HTERT RPE-1 (cell line): Measurements from ENCODE around the gene SLC44A1.

ENCODE experiments used
- in situ Hi-C: fragments of 300-500 bp; cut with MboI; formaldehyde crosslinking; loops from 4 replicates; pipeline ENCODE4 v1.14.3; 2020; ENCODE audit warnings: low sequenced_read_pairs

The SLC44A1 gene

DNA sequence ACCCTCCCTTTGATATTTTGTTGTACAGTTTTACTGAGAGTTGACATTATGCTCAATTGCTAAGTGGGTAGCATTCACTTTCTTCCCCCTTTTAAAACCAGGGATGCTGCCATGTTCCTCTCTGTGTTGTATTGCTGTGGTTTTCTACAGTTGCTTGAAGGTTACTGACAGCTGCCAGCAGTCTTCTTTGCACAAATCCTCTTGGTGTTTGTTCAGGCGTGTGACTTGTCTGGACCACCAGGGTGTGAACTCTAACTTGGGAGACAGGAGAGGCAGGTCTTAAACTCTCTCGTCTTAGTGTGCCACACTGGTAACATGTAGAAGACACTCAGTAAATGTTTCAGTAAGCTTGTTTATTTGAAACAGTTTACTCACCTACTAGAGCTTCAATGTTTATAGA, 25.1 kb downstream of the SLC44A1 start:
- in situ Hi-C loops, result no loop called here

DNA sequence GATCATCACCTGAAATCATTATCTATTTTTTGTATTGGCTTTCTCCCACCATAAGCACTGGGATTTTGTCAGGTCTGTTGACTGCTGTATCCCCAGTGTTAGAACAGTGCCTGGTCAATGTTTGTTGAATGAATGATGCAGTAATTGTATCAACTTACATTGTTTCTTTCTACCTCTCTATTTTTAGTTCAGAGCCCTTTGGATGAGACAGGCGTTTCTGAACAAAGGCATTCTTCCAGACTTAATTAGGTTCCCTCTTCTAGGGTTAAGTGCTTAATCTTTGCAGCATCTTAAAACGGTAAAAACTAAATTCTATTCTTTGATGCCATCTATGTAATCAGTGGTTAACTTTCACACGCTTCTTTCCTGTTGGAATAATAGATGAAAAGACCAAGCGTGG, 26.3 kb downstream of the SLC44A1 start:
- in situ Hi-C loops, result no loop called here

DNA sequence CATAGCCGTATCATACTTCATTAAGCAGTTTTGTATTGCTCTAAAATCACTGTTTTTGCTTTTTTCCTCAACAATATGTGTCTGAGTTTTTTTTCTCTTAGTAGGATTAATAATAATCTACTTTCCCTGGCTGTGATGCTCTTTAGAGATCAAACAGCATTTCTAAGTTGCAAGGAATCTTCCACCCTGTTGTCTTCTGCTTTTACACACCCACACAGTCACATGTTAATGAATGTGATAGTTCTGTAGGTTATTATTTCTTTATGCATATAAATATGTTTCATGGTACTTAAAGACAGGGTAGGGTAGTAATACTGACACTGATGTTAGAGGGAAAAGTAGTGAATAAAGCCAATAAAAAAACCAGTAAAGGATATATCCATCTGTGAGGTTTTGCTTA, 29.3 kb downstream of the SLC44A1 start:
- in situ Hi-C loops, result no loop called here

DNA sequence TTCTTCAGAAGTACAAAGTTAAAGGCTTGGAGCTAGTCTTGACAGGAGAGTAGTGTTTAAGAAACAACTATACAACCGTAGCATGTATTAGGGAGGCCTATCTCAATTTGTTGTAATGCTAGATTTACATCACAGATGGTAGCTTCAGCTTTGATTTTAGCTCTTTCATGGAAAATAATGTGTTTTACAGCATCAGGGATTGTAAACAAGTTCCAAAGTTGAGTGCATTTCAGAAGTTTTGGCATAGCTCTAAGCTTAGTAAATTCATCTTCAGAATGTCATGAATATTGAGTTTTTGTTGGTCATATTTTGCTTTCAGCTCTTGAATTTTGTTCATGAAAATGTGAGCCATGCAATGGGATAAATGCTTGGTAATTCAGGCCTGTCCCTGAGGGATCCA, 30.7 kb downstream of the SLC44A1 start:
- in situ Hi-C loops, result no loop called here

DNA sequence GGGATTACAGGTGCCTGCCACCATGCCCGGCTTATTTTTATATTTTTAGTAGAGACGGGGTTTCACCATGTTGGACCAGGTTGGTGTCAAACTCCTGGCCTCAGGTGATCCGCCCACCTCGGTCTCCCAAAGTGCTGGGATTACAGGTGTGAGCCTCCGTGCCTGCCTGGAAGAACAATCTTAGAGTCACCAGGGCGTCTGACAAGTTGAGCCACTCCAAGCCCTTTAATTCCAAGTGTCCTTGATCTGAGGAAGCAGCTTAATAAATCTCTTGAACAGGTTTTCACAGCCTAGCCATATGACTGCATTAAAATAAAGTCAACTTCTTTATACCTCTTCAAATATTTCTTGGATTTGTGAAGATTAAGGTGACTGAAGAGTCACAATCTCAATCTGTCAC, 31.5 kb downstream of the SLC44A1 start:
- in situ Hi-C loops, result no loop called here

DNA sequence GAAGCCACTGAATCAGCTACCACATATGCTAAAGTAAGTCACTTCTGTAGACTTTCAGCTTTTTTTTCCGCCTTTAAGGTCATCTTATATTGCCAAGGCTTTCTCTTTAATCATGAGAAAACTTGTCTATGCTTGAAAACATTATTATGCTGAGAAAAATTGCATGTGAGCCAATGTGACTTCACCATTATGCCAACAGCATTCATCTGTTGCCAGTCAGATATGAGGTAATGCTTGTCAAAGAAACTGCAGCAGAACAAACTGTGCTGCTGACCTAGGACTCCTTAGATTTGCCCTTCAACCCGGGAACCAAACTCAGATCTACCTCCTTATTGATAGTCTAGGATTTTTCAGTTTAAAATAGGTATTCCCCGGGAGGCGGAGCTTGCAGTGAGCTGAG, 34.3 kb downstream of the SLC44A1 start:
- in situ Hi-C loops, result no loop called here

DNA sequence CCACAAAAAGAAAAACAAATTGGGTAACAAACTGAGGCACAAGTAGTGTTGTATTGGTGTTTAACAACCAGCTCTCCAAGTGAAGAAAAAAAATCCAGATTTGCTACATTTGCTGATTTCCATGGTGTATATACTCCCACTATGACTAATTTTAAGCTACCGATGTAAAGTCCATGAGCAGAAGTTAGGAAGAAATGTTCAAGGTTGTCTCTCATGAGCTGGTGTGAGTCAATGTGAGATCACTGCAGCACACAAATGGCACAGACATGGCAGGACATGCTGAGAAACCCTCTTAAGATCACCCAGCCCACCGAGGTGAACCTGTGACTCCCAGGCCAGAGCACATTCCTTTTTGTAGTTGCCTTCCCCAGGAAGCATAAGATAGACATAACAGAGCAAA, 36.2 kb downstream of the SLC44A1 start:
- in situ Hi-C loops, result no loop called here

DNA sequence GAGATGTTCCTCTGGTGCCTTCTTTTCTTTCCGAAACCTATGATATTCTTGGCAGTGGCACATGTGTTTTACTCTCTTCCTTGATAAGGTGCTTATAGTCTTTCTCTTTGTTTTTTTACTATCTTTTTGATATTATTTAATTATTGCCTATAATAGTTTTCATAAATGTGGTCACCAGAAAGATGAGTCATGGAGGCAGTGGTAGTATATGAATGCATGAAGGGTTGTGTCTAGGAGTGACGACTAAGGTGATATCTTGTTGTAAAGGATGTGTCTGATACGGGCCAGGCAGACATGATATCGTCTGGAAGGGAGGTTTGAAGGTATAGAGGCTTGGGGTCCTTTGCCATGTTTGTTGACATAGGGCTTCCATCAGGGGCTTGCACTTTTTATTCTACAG, 36.8 kb downstream of the SLC44A1 start:
- in situ Hi-C loops, result no loop called here

DNA sequence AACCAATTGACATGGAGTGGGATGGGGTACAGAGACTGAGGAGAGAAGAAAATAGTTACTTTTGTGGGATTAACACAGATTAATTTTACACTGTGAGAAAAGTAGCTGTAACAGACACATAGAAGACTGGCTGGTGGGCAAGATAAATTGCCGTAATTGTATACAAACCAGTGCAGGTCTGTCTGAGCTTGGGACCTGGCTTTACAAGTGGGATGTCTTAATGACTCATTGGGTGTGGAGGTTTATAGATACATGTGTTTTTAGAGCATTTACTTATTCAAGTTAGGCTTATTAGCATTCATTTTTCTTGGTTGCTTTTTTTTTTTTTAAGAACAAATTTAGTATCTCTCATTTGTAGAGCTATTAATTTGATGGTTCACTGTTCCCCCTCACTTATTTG, 37.5 kb downstream of the SLC44A1 start:
- in situ Hi-C loops, result no loop called here

DNA sequence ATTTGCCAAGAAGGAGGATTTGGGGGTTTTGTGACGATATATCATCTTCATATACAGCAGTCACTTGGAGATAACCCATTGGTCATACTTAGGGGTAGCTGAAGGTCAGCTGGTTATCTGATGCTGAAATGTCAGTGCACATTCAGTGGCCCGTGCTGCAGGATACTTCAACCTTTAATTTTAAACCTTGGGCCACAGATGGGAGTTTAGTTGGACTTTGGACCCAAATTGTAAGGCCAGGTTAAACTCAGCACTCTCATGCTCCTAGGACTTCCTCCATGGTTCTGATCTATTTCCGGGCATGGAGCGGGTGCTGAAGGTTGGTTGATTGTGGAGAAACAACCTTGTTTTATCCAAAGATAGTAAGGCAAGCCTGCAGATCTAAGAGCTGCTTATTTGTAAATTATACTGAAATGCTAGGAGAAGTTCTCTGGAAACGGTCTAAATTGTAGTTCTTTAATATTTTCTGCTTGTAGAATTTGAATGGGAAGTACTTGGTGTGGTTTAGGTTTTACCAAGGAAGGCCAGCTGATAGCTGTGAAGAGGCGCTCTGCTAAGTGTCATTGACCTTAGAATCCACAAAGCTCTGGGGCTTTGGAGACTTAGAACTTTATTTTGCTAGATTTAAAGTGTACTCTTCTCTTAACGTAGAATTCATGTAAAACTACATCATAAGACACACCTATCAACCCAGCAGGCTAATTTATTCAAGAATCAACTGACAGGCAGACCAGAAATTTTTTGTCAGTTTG, 38.6 kb downstream of the SLC44A1 start:
- in situ Hi-C loops, result no loop called here

DNA sequence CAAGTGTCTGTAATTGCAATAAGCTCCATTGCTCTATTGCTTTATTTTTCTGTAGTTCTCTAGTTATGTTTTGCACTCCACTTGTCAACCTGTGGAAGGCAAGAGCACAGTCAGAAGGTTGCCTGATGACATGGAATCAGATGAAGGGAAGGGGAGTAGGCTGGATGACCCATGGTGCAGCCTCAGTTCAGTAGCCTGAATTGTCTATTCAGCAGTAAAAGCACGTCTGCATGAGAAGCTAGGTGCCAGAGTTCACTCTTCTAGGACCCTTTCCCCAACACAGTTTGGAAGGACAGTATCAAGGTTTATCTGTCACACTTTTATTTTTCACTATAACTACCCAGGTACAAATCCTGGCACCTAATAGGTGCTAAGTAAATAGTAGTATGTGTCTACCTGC, 39.3 kb downstream of the SLC44A1 start:
- in situ Hi-C loops, result no loop called here

DNA sequence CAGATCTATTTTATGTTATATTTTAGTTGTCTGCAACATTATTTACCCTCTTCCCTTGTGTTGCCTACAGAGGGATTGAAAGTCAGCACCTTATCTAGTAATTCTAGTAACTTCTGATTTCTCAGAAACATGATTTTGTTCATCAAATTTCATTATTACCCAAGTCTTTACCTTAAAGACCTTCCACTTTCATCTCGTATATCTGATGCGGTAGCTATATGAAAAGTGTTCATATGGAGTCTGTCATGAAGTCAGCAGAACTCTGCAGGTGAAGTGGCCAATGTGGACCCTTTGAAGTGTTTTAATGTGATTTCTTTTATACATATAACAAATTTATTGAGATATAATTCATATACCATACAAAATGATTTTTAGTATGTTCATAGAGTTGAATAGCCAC, 40.0 kb downstream of the SLC44A1 start:
- in situ Hi-C loops, result no loop called here

DNA sequence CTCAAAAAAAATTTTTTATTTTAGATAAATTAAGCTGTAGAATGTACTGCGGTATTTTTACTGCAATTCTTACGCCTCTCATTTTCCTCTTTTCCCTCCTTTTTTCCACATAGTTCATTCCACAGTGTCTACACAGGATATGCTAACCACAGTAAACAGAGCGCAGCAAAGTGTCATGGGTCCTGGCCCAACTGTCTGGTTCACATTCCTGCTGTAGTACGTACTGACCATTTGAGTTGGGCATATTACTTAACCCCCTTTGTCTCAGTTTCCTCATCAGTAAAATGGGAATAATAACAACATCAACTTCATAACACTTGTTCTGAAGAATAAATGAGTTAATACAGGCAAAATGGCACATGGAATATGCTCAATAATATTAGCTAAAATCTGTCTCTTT, 41.6 kb downstream of the SLC44A1 start:
- in situ Hi-C loops, result no loop called here

DNA sequence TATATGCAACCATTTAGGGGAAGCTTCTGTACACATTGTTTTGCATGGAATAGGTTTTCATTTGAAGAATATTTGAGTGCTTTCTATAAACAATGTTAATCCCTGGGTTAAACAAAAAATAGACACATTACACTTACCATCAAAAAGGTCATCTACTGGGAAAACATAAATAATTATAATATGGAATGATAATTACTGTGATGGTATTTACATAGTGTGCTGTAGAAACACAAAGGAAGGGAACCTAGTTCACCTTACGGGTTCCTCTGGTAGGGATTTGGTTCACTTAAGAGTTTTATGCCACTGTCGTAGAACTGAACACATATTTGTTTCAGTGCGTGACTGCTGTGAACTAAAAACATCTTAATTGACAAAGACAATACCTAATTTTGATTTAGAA, 44.9 kb downstream of the SLC44A1 start:
- in situ Hi-C loops, result no loop called here

DNA sequence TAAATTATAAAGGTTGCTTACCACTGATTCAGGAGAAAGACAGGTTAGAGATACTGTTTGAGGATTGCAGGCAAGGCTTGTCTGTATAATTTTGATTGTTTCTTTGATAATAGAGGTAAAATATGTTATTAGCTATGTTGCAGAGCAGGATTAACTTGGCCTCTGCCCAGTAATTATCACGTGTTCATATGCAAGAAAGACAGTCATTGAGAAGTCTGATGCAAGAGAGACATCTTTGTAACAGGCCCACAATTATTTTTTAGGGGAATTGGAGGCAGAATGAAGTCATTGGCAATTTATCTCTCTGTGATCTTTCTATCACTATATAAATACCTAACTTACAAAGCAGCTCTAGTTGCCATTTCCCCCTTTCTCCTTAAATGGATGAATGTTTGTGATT, 46.0 kb downstream of the SLC44A1 start:
- in situ Hi-C loops, result no loop called here

DNA sequence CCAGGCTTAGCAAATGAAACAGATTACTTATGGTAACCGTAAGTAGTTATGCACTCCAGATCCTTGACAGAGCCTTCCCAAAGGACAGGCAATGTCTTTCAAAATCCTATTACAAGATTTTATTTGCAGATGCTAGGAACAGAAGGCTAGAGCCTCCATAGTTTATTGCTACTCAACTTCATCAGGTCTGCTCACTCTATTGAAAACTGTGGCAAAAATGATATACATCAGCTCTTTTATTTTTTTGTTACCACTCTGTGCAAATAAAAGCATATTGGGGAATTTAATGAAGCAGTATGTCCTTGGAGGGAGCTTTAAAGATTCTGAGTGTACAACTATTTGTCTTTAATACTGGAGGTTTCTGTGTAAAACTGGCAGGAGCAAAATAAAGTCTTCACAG, 46.5 kb downstream of the SLC44A1 start:
- in situ Hi-C loops, result no loop called here

DNA sequence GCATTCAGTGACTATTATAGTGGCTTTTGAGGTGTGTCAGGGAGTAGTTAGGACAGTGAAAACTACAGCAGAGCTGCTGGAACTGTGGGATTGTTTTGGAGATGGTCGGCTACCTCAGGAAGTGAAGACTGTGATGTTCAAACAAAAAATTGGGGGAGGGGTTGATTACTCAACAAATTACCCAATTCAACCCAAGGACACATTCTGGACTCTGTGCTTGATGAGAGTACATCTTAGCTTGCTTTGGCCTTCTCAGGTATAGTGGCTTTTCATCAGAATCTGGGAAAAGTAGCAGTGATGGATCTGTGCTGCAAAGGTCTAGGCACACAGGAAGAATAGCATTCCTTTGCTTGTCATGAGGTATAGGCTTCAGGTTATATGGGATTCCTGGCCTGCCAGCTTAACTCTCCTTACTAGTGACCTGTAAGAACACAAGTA, 47.0 kb downstream of the SLC44A1 start:
- in situ Hi-C loops, result no loop called here

DNA sequence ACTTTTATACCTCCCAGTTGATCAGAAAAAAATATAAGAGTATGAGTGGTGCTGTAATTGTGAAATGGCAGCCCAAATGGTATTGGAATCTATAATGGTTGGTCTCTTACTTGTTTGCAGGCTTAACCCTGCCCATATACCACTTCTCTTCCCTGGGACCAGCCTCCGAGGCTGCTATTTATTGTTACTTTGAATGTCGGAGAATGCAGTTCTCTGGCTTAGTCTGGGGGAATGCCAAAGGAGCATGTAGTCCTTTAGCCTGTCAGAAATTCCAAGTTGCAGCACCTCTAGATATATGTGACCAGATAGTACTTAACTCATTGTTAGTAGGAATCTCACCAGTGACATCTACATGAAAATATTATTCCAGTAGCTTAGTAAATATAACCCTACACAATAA, 47.5 kb downstream of the SLC44A1 start:
- in situ Hi-C loops, result no loop called here

DNA sequence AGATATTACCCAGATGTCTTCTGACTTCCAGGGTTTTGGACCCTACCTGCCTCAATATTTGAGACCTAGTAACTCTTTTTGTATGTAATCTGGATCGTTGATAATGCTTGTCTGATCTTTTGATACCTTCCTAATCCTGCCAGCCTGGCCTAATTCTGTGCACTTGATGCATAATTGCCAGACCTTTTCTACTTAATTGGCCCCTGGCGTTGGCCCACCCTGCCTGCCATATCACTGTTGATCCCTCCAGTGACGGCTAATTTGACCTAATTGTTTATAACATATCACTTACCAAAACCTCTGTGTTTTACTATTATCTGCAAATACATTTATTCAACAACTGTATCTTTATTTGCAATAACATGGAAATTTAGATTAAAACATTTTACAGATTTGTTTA, 49.0 kb downstream of the SLC44A1 start:
- in situ Hi-C loops, result no loop called here

DNA sequence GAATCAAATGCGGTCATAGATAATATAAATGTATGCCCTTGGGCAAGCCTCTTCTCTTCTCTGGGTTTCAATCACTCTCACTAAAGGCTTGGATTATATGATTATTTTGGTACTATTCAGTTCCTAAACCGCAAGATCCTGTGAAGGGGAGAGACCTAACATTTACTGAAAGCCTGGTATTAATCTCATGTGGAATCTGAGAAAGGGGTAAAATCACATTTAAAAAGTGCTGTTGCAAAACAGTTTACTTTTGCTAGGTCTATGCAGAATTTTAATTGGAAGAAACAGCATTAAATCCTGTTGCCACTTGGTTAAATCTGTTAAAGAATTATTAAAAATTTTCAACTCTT, 50.7 kb downstream of the SLC44A1 start:
- in situ Hi-C loops, result no loop called here

DNA sequence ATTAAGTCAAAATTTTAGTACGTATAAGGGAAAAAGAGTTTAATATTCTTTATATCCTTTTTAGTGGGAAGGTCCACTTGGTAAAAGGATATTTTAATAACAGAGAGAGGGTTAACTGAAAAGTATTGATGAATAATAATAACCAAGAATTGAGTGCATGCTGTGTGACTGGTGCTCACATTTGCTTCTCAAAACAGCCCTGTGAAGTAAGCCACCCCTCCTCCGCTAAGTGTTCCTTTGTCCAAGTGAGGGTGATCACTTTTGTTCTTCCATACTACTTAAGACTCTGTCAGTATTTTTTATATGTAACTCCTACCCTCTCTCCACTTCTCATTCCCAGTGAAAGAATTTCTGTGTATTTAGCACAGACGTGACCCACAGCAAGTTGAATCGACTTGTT, 51.5 kb downstream of the SLC44A1 start:
- in situ Hi-C loops, result no loop called here

DNA sequence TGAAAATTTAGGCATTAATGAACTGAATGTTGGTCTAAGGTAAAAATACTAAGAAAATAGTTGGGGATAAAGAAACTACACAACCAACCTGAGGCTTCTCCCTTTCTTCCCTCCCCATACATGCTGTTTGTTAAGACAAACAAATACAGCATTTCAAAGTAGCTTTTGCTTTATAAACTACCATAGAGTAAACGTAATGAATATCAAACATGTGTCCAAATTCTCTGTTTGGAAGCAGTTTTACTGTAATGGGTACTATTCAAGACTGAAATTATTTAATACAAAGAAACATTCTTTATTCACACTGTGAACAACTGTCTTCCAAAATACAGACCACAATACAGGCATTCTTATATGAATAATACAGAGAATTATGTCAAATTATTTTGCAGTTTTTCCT, 52.0 kb downstream of the SLC44A1 start:
- in situ Hi-C loops, result no loop called here

DNA sequence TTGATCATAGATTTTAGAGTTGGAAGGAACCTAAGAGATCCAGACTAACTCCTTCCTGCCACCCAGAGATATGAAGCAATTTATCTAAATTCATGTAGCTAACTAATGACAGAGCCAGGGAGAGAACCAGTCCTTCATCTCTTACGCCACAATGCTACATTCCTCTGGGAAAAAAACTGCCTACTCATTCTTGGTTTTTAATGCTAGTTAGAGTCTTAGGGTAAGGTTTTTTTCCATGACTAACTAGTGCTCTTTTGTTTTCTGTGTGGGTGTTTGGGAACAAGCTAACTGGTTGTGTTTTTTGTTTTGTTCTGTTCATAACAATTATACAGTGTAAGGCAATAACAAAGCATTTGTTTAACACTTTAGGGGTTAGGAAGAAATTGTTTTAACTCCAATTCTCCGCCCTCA, 52.4 kb downstream of the SLC44A1 start:
- in situ Hi-C loops, result no loop called here
